ENCODE results near the gene PPIH. TPM values are rescaled to one million over a fixed set of nuclear protein-coding genes. Genes with fewer than 3 reads are reported as not detected.
"Not testable (repeated sequence)": the region's sequence is repeated elsewhere in the genome, so short reads cannot be mapped to it uniquely, and the experiment has no call there.

PPIH gene
- total RNA-seq, result 33.7 and 39.2 TPM in 2 replicates

- peak; percentile 67 for DNase-seq (ENCODE audit: low read depth, low spot score)
Measured at GRCh38 chr1:42657981-42658876, at the start of gene PPIH. Gene PPIH (plus strand): TSS chr1:42658423. CDS start chr1:42658447, 24 bp downstream.

- DNase-seq (ENCODE audit: low read depth, low spot score), result no peak
Measured at GRCh38 chr1:42613803-42614131, 44.5 kb upstream of the PPIH start.

GRCh38 chr1:42618866-42619265 is 39.4 kb upstream of the PPIH start:
- no peak for DNase-seq (ENCODE audit: low read depth, low spot score)

GRCh38 chr1:42620307-42620706 is 37.9 kb upstream of the PPIH start:
- no peak for DNase-seq (ENCODE audit: low read depth, low spot score)

DNA sequence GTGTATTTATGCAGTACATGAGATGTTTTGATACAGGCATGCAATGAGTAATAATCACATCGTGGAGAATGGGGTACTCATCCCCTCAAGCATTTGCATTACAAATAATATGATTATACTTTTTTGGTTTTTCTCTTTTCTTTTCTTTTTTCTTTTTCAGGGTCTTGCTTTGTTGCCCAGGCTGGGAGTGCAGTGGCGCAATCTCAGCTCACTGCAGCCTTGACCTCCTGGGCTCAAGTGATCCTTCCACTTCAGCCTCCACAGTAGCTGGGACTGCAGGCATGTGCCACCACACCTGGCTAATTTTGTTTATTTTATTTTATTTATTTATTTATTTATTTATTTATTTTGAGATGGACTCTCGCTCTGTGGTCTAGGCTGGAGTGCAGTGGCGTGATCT is 37.0 kb upstream of the PPIH start:
- DNase-seq (ENCODE audit: low read depth, low spot score), result not testable (repeated sequence)

DNA sequence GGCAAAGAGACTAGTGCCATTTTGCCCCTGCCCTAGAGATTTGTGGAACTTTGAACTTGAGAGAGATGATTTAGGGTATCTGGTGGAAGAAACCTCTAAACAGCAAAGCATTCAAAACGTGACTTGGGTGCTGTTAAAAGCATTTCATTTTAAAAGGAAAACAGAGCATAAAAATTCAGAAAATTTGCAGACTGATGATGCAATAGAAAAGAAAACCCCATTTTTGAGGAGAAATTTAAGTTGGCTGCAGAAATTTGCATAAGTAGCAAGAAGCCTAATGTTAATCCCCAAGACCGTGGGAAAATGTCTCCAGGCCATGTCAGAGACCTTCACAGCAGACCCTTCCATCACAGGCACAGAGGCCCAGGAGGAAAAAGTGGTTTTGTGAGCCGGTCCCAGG is 31.0 kb upstream of the PPIH start:
- not testable (repeated sequence) for DNase-seq (ENCODE audit: low read depth, low spot score)

- no peak for DNase-seq (ENCODE audit: low read depth, low spot score)
Measured at GRCh38 chr1:42639116-42639515, 19.1 kb upstream of the PPIH start.

DNA sequence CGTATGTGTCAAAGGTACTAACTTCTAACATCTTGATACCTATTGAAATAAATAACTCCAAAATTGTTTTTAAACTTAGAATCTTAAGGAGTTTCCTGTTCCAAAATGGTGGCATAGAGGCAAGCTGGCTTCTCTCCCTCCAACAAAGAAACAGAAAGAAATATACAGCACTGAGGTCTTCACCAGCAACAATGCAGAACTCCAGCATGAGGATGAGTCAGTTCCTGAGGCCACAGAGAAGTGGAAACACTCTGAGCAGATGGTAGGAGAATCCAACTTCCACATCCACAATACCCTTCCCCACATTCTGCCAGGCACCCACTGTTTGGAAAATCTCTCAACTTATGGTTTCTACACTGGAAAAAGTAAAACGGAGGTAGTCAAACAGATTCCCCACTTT is 12.2 kb upstream of the PPIH start:
- DNase-seq (ENCODE audit: low read depth, low spot score), result peak; percentile 49

- DNase-seq (ENCODE audit: low read depth, low spot score), result no peak
Measured at GRCh38 chr1:42657201-42657600, 1.0 kb upstream of the PPIH start.

GRCh38 chr1:42658877-42659337 is 684 bp downstream of the PPIH start:
- no peak for DNase-seq (ENCODE audit: low read depth, low spot score)

DNA sequence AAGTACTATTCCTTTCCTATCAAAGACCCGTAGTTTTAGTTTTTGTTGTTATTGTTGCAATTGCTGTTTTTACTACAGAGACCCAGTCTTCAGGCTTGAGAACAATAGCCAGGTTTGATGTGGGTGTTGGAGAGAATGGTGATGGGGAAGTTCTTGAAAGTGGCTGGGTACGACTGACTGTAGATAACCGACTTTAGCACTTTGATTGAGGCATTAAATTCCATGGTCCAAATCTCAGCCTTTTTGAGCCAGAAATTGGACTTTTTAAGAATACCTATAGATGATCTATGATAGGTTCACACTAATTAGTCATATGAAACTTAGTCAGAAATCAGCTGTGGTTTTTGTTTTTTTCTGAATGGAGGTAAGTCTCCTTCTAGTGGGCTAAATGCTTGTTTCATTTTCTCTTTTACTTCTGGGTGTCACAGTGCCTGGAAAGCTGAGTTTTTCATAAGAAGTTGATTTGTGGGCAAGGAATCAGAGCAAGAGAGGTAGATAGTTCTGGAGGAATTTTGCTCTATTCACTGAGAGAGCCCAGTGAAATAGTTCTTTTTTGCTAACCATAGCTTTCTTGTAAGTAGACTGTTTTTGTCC is 2.8 kb downstream of the PPIH start:
- no peak for DNase-seq (ENCODE audit: low read depth, low spot score)

- no peak for DNase-seq (ENCODE audit: low read depth, low spot score)
Measured at GRCh38 chr1:42669936-42670335, 11.7 kb downstream of the PPIH start.

DNA sequence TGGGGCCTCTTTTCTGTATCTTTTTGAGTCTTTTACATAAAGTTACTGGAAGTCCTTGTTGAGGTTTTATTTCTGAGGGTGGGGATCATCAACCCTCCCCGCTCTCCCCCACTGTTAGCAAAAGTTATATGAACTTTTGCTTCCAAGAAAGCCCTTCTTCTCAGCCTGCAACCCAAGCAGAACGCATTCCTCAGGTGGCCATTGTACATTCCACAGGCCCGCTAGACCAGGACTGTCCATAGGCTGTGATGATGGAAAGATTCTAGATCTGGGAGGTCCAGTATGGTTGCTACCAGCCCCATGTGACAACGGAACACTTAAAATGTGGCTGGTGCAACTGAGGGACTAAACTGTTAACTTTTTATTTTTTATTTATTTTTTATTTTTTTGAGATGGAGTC is 12.2 kb downstream of the PPIH start:
- DNase-seq (ENCODE audit: low read depth, low spot score), result no peak

DNA sequence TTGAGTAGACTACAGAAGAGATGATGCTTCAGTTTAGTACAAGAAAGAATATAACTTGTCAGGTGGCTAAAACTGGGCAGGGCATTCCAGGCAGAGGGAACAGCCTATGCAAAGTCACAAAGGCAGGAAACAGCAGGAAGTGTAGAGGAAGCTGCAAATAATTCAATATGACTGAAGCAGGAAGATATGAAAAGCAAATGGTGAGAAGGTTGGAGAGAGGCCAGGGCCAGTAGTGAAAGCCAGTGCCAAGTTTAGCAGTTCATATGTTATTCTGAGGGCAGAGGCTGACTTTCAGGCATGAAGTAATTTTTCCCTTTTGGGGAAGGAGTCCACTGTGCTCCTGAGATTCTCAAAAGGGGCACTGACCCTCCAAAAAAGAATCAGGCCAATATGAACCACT is 16.0 kb downstream of the PPIH start:
- DNase-seq (ENCODE audit: low read depth, low spot score), result peak; percentile 83

DNA sequence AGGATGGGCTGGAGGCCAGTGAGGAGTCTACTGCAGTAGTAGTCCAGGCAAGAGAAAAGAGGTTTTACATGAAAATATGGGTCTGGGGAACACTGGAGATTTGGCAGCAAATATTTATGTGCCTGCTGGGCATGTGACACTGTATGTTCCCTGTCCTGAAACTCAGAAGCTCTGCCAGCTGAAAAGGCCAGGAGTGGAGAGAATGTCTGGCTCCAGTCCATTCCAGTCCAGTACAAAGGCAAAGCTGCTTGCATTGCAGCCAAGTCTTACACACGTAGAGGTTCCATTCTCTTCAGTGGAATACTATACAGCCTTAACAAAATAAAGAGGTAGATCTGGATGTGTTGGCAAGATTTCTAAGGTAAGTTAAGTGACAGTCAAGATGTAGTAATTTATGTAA is 16.5 kb downstream of the PPIH start:
- no peak for DNase-seq (ENCODE audit: low read depth, low spot score)

GRCh38 chr1:42675467-42675866 is 17.2 kb downstream of the PPIH start:
- no peak for DNase-seq (ENCODE audit: low read depth, low spot score)

GRCh38 chr1:42676534-42677087 is 18.4 kb downstream of the PPIH start:
- DNase-seq (ENCODE audit: low read depth, low spot score), result no peak

- DNase-seq (ENCODE audit: low read depth, low spot score), result no peak
Measured at GRCh38 chr1:42679364-42679983, 21.3 kb downstream of the PPIH start.

- no peak for DNase-seq (ENCODE audit: low read depth, low spot score)
Measured at GRCh38 chr1:42680055-42680454, 21.8 kb downstream of the PPIH start.

GRCh38 chr1:42680921-42681683 is 22.9 kb downstream of the PPIH start:
- DNase-seq (ENCODE audit: low read depth, low spot score), result no peak

DNA sequence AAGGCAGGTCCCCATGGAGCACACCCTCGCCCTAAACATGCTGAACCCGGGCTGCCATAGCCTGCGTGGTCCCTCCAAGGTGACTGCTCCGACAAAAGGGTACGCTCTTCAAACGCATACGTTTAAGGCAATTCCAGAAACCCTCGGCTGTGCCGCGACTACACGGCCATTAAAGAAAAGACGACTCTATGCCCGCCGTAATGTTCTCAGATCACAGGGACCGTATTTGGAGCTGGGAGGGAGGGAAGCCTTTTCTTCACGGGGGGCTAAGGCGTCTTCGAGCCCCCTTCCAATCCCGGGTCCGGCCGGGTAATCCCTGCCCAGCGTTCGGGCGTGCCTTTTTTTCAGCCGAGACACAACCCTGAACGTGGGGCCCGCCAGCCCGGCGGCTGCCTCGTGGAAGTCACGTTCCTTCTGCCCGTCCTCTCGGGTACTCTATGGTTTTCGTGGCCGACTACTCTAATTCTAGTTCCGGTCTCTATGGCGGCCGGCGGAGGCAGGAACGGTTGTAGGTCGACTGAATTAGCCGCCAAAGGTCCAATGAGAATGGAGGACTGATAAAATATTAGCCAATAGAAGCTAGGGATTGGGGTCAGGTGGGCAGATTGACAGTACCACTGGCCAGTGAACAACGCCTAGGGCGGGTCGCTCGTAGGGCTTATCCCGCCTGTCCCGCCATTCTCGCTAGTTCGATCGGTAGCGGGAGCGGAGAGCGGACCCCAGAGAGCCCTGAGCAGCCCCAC is 23.7 kb downstream of the PPIH start, which contains the start of gene YBX1:
YBX1 (plus strand) TSS at position 678 of the 743 bp plus-strand sequence. CDS start 148 bp downstream, outside the sequence.
- DNase-seq (ENCODE audit: low read depth, low spot score), result peak; percentile 96
